Activated T-helper 1 cell treated with anti-CD3 and anti-CD28 coated beads, Interleukin-12 subunit alpha, Interleukin-12 subunit beta, Interleukin-2, Interleukin-4 antibody, amounts not matched to agents 30 ng/mL and 10 ng/mL and 1 ng/mL, durations not matched to agents 14 hours and 24 hours and 36 hours (primary cell): Measurements from ENCODE around the gene CAMTA1. TPM values are rescaled to one million over a fixed set of nuclear protein-coding genes. Genes with fewer than 3 reads are reported as not detected.

Experiments used
- DNase-seq: peaks from one replicate; pipeline ENCODE4 v3.0.0; 2021; ENCODE audit warnings: low spot score
- H3K27ac Mint-ChIP-seq: one replicate; pipeline ENCODE4 v1.8.0; 2021; ENCODE audit warnings: mild to moderate bottlenecking, mixed read lengths
- H3K27me3 Mint-ChIP-seq: one replicate; pipeline ENCODE4 v1.8.0; 2022; ENCODE audit warnings: mild to moderate bottlenecking, moderate library complexity, mixed read lengths; ENCODE audit not compliant: insufficient read depth
- H3K36me3 Mint-ChIP-seq: one replicate; pipeline ENCODE4 v1.8.0; 2021; ENCODE audit warnings: low read depth, mixed read lengths
- H3K4me1 Mint-ChIP-seq: one replicate; pipeline ENCODE4 v1.8.0; 2021; ENCODE audit warnings: low read depth, mixed read lengths
- H3K4me3 Mint-ChIP-seq: one replicate; pipeline ENCODE4 v1.8.0; 2021; ENCODE audit warnings: mild to moderate bottlenecking, moderate library complexity, mixed read lengths
- H3K9me3 Mint-ChIP-seq: one replicate; pipeline ENCODE4 v1.8.0; 2021; ENCODE audit warnings: mixed read lengths
- intact Hi-C: fragments of 100-400 bp; cut with micrococcal nuclease; formaldehyde crosslinking; loops from one replicate; pipeline ENCODE4 v1.15.1; 2024
- total RNA-seq: library from RNA; stranded (reverse); gene quantifications from 2 replicates; pipeline ENCODE4 v1.2.3, GENCODE V29; 2022

Gene CAMTA1
- total RNA-seq, 1 donor from 2014 or later, result 57.2 TPM

GRCh38 chr1:6989212-6990159, 204.2 kb downstream of the CAMTA1 start:
- H3K27me3 Mint-ChIP-seq, result peaks cover 23% of the 10 kb centered on the region
- DNase-seq, result no peak
- intact Hi-C loops, result no loop called here
- no peaks in the 10 kb centered on the region for H3K36me3 Mint-ChIP-seq
- H3K4me1 Mint-ChIP-seq, result no peaks in the 10 kb centered on the region
- H3K9me3 Mint-ChIP-seq, result no peaks in the 10 kb centered on the region
- no peak overlapping the region for H3K4me3 Mint-ChIP-seq
- H3K27ac Mint-ChIP-seq, result no peak overlapping the region

DNA sequence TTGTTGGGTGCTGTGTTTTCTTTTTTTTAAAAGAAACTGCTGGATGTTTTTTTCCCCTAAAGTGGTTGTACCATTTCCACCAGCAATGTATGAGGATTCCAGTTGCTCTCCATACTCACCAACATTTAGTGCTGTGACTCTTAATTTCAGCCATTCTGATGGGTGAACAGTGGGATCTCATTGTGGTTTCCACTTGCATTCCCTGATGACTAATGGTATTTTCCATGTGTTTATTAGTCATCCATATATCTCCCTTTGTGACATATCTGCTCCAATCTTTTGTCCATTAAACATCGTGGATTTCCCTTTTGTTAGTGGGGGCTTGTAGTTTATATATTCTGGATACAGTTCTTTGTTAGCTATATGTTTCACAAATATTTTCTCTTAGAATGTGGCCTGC, 206.0 kb downstream of the CAMTA1 start:
- no peak for DNase-seq

GRCh38 chr1:6995789-6996188, 210.5 kb downstream of the CAMTA1 start:
- DNase-seq, result no peak
- Mint-ChIP-seq H3K27me3 (peaks cover 32% of the 10 kb centered on the region), H3K36me3 (no peaks in the 10 kb centered on the region), H3K9me3 (no peaks in the 10 kb centered on the region), H3K4me3 (no peak overlapping the region), H3K27ac (no peak overlapping the region), H3K4me1 (peaks cover 14% of the 10 kb centered on the region)
- intact Hi-C loops, result loop anchor here (1.0 kb wide), 1 partner anchor 32 kb away; no protein-coding TSS in a partner anchor

More for the DNA sequence above, 206.0 kb downstream of the CAMTA1 start:
- intact Hi-C loops, result no loop called here
- no peaks in the 10 kb centered on the region for H3K9me3 Mint-ChIP-seq
- peaks cover 33% of the 10 kb centered on the region for H3K27me3 Mint-ChIP-seq
- H3K4me1 Mint-ChIP-seq, result peaks cover 10% of the 10 kb centered on the region
- no peaks in the 10 kb centered on the region for H3K36me3 Mint-ChIP-seq
- no peak overlapping the region for H3K4me3 Mint-ChIP-seq
- no peak overlapping the region for H3K27ac Mint-ChIP-seq

GRCh38 chr1:6996371-6996770, 211.1 kb downstream of the CAMTA1 start:
- DNase-seq, result no peak
- H3K27ac Mint-ChIP-seq, result no peak overlapping the region
- H3K4me1 Mint-ChIP-seq, result peaks cover 14% of the 10 kb centered on the region
- intact Hi-C loops, result loop anchor here (1.0 kb wide), 1 partner anchor 33 kb away; no protein-coding TSS in a partner anchor
- no peaks in the 10 kb centered on the region for H3K9me3 Mint-ChIP-seq
- H3K36me3 Mint-ChIP-seq, result no peaks in the 10 kb centered on the region
- peaks cover 30% of the 10 kb centered on the region for H3K27me3 Mint-ChIP-seq
- no peak overlapping the region for H3K4me3 Mint-ChIP-seq

- H3K27ac Mint-ChIP-seq, result no peak overlapping the region
- H3K36me3 Mint-ChIP-seq, result no peaks in the 10 kb centered on the region
- no peak for DNase-seq
- intact Hi-C loops, result loop anchor here (1.0 kb wide), 1 partner anchor 34 kb away; no protein-coding TSS in a partner anchor
- peaks cover 14% of the 10 kb centered on the region for H3K4me1 Mint-ChIP-seq
- H3K4me3 Mint-ChIP-seq, result no peak overlapping the region
- H3K27me3 Mint-ChIP-seq, result peaks cover 30% of the 10 kb centered on the region
- no peaks in the 10 kb centered on the region for H3K9me3 Mint-ChIP-seq
These were observed 211.6 kb downstream of the CAMTA1 start for GRCh38 chr1:6996866-6997265.

DNA sequence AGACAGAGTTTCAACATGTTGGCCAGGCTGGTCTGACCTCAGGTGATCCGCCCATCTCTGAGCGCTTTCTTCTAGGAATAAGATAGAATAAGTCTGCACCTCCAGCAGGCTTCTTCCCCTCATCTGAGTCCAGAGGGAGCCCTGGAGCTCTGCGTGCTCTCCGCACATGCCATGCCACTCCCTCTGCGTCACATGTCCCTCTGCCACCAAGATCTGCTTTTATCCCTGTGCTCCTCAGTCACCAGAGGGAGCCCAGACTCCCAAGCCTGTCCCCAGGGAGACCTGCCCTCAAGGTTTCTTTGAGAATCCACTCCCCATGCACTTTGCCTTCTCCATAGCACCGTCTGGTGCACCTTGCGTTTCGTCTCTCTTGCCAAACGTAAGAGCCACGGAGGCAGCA, 213.0 kb downstream of the CAMTA1 start:
- H3K4me3 Mint-ChIP-seq, result no peak overlapping the region
- H3K27ac Mint-ChIP-seq, result no peak overlapping the region
- H3K27me3 Mint-ChIP-seq, result peaks cover 26% of the 10 kb centered on the region
- intact Hi-C loops, result no loop called here
- no peaks in the 10 kb centered on the region for H3K36me3 Mint-ChIP-seq
- DNase-seq, result no peak
- H3K4me1 Mint-ChIP-seq, result peaks cover 14% of the 10 kb centered on the region
- no peaks in the 10 kb centered on the region for H3K9me3 Mint-ChIP-seq

DNA sequence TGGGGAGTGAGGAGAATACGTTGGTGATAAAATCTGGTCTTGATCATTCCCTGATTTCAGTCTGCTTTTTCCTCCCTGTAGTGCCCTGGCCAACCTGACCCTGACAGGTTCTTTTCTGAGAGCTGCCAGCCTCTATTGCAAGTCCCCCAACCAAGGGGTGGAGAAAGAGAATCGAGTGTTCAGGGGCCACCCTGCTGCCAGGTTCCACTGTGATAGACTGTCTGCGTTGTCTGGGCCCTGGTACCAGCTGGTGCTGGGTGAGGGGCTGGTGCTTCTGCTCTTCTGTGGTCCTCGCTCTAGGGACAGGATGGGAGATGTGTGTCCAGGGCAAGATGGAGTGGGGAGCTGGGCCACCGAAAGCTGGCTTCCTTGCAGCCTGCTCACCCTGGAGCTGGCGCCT, 214.6 kb downstream of the CAMTA1 start:
- intact Hi-C loops, result no loop called here
- Mint-ChIP-seq H3K27ac (no peak overlapping the region), H3K27me3 (peaks cover 16% of the 10 kb centered on the region), H3K4me3 (no peak overlapping the region), H3K36me3 (no peaks in the 10 kb centered on the region), H3K4me1 (peaks cover 14% of the 10 kb centered on the region), H3K9me3 (no peaks in the 10 kb centered on the region)
- DNase-seq, result no peak

- Mint-ChIP-seq H3K36me3 (no peaks in the 10 kb centered on the region), H3K4me3 (no peak overlapping the region), H3K27me3 (peaks cover 10% of the 10 kb centered on the region), H3K4me1 (peaks cover 10% of the 10 kb centered on the region), H3K27ac (no peak overlapping the region), H3K9me3 (no peaks in the 10 kb centered on the region)
- DNase-seq, result no peak
- intact Hi-C loops, result no loop called here
These were observed 215.5 kb downstream of the CAMTA1 start for GRCh38 chr1:7000720-7001119.

DNA sequence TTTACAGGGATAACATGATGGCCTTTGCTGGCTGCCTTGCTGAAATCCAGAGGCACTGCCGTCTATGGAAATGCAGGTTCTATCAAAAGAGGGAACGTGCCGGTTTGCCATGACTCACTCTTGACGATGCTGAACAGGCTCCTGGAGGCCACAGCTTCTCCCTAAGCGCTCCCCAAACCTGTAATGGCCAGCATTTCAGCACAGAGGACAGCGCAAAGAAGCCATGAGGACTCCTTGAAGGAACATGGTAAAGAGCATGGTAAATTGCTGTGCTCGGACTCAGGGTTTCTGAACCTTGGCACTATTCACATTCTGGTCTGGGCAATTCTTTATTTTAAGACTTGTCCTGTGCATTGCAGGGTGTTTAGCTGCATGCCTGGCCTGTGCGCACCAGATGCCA, 217.5 kb downstream of the CAMTA1 start:
- Mint-ChIP-seq H3K9me3 (no peaks in the 10 kb centered on the region), H3K27ac (no peak overlapping the region), H3K36me3 (no peaks in the 10 kb centered on the region), H3K27me3 (peaks cover 10% of the 10 kb centered on the region), H3K4me1 (no peaks in the 10 kb centered on the region), H3K4me3 (no peak overlapping the region)
- DNase-seq, result no peak
- intact Hi-C loops, result no loop called here

- Mint-ChIP-seq H3K36me3 (no peaks in the 10 kb centered on the region), H3K27me3 (peaks cover 2% of the 10 kb centered on the region), H3K27ac (no peak overlapping the region), H3K9me3 (no peaks in the 10 kb centered on the region), H3K4me1 (no peaks in the 10 kb centered on the region), H3K4me3 (no peak overlapping the region)
- intact Hi-C loops, result no loop called here
- DNase-seq, result no peak
These were observed 218.4 kb downstream of the CAMTA1 start for GRCh38 chr1:7003676-7004075.

DNA sequence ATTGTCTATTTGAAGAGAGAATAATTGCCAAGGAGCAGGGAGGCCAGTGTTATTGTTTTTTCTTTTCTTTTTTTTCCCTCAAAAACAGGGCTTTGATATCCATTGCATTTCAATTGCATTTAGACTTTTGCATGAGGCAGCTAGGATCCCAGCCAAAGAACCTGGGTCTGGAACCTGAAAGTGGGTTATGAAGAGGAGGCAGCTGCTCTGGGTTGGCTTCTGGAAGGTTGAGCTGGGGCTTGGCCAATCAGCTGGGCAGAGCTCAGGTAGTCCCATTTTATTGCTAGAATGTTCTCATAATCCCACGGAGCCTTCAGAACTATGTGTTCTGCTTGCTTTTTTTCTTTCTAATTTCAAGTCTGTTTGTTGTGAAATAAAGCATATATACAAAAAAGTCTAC, 218.9 kb downstream of the CAMTA1 start:
- Mint-ChIP-seq H3K4me3 (no peak overlapping the region), H3K4me1 (no peaks in the 10 kb centered on the region), H3K36me3 (no peaks in the 10 kb centered on the region), H3K27me3 (peaks cover 2% of the 10 kb centered on the region), H3K9me3 (no peaks in the 10 kb centered on the region), H3K27ac (no peak overlapping the region)
- intact Hi-C loops, result no loop called here
- DNase-seq, result no peak

GRCh38 chr1:7005762-7006161, 220.5 kb downstream of the CAMTA1 start:
- no peak overlapping the region for H3K27ac Mint-ChIP-seq
- H3K4me3 Mint-ChIP-seq, result no peak overlapping the region
- H3K36me3 Mint-ChIP-seq, result no peaks in the 10 kb centered on the region
- H3K9me3 Mint-ChIP-seq, result no peaks in the 10 kb centered on the region
- peaks cover 2% of the 10 kb centered on the region for H3K27me3 Mint-ChIP-seq
- H3K4me1 Mint-ChIP-seq, result no peaks in the 10 kb centered on the region
- intact Hi-C loops, result no loop called here
- DNase-seq, result no peak

DNA sequence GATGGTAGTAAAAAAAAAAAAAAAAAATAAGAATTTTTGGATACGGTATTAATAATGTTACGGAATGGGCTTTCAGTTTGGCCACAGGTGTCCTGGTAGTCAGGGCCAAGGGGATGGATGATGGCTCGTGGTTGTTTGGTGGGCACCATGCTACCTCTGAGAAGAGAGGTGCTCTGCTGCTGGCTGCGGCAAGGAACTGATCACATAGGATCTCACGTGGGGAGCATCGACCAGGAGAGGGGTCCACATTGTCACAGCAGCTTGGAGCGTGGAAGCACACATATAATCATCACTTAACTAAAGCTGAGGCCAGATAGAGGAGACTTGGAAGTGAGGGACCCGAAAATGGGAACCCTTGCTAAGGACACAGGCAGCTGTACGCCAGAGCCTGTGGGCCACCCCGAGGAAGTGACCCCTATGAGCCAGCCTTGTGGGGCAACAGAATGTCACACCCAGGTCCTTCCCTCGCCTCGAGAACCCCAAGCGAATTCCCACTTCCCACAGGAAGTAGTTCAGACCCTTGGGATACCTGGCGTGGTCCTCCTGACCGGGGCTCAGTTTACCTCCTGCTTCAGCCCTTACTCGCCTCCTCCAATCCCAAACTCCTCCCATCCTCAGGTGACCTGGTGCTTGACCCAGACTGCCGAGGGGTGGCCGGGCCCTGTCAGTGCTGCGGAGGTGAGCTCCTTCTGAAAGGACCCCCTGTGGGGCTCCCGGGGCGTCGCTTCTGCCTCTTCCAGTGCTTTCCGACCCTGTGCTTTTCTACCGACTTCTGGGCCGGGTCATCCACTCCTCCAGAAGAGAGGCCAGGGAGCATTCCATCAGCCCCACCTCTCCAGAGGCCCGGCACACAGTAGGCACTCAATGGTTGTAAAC, 222.0 kb downstream of the CAMTA1 start:
- no peak overlapping the region for H3K27ac Mint-ChIP-seq

More for the DNA sequence above, 222.0 kb downstream of the CAMTA1 start:
- no peak for DNase-seq
- Mint-ChIP-seq H3K36me3 (no peaks in the 10 kb centered on the region), H3K9me3 (no peaks in the 10 kb centered on the region), H3K4me1 (no peaks in the 10 kb centered on the region), H3K27me3 (no peaks in the 10 kb centered on the region), H3K4me3 (no peak overlapping the region)
- intact Hi-C loops, result no loop called here
